Gastrocnemius medialis (tissue), 4 donors: ENCODE measurements around the gene UBE2E1.

ENCODE experiments used
- POLR2A ChIP-seq, 2 donors: fragments of 450-650 bp; IDR thresholded peaks; one replicate each; pipeline ENCODE4 v1.6.1; 2017; ENCODE audit warnings: antibody characterized with exemption in 2 of 2, mild to moderate bottlenecking in 2 of 2, moderate library complexity in 2 of 2
- TF ChIP-seq, protein P1 (sequence below), 5 experiments: fragments of 450-650 bp in 3 of 5; fragments of 200-600 bp in 2 of 5; sonication (generic) in 2 of 5; IDR thresholded peaks in 4 of 5; conservative IDR thresholded peaks in 1 of 5; 1 replicate in 4 of 5; 2 replicates in 1 of 5; pipeline ENCODE4 v1.5.1; 2016 to 2019; ENCODE audit warnings: antibody characterized with exemption in 5 of 5, mild to moderate bottlenecking in 3 of 5, moderate library complexity in 3 of 5

DNA sequence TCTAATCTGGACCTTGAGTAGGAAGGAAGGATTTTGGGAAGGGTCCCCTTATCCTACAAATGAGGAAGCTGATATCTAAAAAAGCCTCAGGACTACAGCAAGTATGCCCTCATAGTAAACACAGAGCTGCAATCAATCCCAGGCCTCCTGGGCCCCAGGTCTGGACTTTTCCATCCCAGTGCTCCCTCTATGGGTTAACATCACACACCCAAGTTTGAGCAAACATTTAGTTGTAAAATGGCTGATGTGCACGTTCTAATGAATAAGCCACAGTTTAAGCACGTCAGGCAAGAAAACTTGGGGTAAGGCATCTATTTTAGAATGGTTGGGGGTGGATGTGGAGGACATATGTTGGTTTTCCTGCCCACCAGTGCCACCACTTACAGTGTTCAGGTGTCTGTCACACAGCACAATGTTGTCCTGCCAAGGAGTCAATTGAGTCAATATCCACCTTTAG lies 44.3 kb upstream of the UBE2E1 start:
- TF ChIP-seq, protein P1, sequence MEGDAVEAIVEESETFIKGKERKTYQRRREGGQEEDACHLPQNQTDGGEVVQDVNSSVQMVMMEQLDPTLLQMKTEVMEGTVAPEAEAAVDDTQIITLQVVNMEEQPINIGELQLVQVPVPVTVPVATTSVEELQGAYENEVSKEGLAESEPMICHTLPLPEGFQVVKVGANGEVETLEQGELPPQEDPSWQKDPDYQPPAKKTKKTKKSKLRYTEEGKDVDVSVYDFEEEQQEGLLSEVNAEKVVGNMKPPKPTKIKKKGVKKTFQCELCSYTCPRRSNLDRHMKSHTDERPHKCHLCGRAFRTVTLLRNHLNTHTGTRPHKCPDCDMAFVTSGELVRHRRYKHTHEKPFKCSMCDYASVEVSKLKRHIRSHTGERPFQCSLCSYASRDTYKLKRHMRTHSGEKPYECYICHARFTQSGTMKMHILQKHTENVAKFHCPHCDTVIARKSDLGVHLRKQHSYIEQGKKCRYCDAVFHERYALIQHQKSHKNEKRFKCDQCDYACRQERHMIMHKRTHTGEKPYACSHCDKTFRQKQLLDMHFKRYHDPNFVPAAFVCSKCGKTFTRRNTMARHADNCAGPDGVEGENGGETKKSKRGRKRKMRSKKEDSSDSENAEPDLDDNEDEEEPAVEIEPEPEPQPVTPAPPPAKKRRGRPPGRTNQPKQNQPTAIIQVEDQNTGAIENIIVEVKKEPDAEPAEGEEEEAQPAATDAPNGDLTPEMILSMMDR (IDR thresholded peaks at IDR 0.05 in 4 of 5, conservative IDR thresholded peaks at IDR 0.05 in 1 of 5), result no peak
- no peak for TF ChIP-seq POLR2A (IDR thresholded peaks at IDR 0.05)
